Retinal pigment epithelial cell (primary cell): ENCODE results near the gene OCA2.

ENCODE experiments used
- DNase-seq: peaks from one replicate; pipeline ENCODE4 v3.0.0-alpha.2; 2010; ENCODE audit warnings: low read depth
- H3K4me3 ChIP-seq: 2 replicates; pipeline ENCODE4 v1.5.1; 2011; ENCODE audit warnings: mild to moderate bottlenecking, low read length, control low read depth, moderate library complexity
- CTCF ChIP-seq: conservative IDR thresholded peaks from 2 replicates; pipeline ENCODE4 v1.5.1; 2011; ENCODE audit warnings: low read depth, low read length, control low read depth, inconsistent platforms

Gene OCA2

GRCh38 chr15:27861171-27861570, 237.9 kb downstream of the OCA2 start:
- TF ChIP-seq CTCF: no peak
- DNase-seq: no peak
- H3K4me3 ChIP-seq: no peak overlapping the region

DNA sequence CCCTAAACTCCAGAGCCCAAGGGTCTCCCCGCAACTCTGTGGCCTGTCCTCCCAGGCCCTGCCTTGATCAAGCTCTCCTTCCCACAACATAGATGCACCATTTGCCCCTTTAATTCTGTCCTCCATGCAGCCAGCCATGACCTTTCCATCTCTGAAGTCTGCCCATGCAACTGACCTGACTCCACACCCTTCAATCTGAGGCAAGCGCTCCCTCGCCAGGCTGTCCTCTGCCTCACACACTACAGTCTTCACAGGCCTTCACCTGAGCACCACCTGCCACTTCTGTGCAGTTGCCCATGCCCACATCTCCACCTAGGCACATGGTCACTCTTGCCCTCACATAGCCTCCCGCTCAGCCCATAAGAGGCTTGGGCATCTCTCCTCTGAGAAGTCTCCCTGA, 244.0 kb downstream of the OCA2 start:
- no peak overlapping the region for H3K4me3 ChIP-seq
- DNase-seq: no peak
- no peak for TF ChIP-seq CTCF

DNA sequence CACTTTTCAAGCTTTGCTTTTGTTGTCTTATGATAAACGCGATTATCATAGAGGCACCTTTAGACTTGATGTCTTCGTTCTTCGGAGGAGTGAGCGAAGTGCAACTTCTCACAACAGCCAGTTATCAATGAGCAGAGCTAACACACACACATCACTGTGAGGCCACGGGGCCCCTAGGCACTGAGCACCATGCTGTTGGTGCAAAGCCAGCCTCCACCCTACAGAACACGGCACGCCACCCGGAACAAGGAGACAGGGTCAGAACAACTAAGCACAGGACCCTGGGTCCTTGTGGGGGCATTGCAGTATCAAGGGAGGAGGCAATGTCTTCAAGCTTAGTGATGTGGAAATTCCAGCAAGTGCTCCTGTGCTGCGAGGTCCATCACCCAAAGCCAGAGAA, 244.5 kb downstream of the OCA2 start:
- H3K4me3 ChIP-seq: no peak overlapping the region
- DNase-seq: no peak
- TF ChIP-seq CTCF: no peak

DNA sequence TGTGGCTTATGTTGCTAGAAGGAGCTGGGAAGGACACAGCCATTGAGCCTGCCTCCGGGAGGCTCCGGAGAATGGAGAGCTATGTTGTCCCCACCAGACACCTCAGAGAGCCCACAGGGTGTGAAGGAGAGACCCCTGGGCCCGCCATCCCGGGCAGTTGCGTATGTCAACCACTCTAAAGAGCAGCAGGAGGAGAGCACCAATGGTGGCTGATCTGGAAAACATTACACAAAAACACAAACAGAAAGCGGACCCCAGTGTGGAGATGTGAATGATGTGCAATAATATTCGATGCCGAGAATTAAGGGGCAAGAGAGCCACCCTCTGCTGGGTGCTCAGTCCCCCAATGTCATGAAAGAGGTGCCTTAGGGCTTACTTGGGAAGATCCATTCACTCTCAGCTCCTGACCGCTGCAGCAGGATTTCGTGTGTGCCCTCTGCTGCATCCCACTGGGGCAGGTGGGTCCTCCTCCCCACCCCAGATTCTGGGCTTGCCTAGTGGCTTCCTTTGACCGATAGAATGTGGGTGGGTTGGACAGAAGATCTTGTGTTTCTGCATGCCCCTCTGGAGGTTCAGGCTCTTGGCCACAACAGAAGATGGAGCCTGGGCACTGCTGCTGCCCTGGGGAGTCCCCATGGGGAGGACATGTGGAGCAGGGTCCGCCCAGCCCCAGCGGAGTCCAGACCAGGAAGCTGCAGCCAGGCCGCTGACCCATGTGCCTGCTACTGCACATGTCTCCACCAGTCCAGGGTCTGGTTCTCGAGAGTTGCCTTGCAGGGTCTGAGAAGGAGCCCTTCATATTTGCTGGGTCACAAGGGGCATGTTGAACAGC, 245.3 kb downstream of the OCA2 start:
- DNase-seq: no peak
- no peak for TF ChIP-seq CTCF
- no peak overlapping the region for H3K4me3 ChIP-seq

GRCh38 chr15:27851858-27852210, 247.3 kb downstream of the OCA2 start:
- no peak for DNase-seq
- H3K4me3 ChIP-seq: no peak overlapping the region
- no peak for TF ChIP-seq CTCF

DNA sequence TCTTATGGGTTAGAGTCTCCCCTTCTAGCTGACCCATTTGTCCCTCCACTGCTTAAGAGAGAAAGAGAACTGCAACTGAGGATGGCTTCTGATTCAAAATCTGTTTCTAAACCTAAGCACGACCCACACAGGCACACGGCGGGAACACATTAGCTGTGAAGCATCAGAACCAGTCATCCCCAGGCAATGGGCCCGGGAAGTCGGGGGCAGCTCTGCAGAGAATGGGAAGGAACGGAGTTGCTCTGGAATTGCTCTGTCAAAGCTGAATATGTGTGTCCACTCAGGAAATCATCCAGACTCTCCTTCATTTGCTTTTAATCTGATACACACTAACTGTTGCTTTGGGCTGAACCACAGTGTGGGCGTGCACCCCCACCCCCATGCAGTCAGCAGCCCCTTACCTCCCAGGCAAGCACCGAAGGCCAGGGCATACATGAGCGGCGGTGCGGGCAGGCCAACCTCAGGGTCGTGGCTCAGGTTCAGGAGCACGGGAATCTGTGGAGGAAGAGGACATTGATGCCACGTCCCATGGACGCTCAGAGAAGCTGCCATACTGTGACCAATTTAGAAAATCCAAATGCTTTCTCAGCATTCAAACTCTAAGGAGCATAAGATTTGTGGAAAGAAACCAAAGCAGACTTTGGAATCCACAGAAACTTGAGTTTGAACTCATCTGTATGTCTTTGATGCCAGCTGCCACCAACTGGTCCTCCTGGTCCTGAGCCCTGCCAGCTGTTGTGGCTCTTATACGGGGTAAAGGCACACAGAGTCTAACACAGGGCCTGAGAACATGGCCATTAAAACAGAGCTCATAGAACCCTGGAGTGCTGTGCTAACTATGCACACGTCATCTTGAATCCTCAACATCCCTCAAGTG, 247.9 kb downstream of the OCA2 start:
- DNase-seq: no peak
- no peak for TF ChIP-seq CTCF
- H3K4me3 ChIP-seq: no peak overlapping the region
